HL-60 (cell line): Measurements from ENCODE around the gene TMEM143.

Source experiments
- DNase-seq, 2 experiments: peaks; one replicate each; pipeline ENCODE4 v3.0.0-alpha.2; 2010 to 2020; ENCODE audit warnings: low read depth in 1 of 2, low spot score in 1 of 2
- H3K27ac ChIP-seq: fragments of 250-450 bp; sonication (Bioruptor Pico); replicated peaks from 2 replicates; pipeline ENCODE4 v1.5.1; 2020; ENCODE audit warnings: mild to moderate bottlenecking, moderate library complexity
- H3K27me3 ChIP-seq: fragments of 250-450 bp; sonication (Bioruptor Pico); 2 replicates; pipeline ENCODE4 v1.5.1; 2021; ENCODE audit warnings: mild to moderate bottlenecking, moderate library complexity; ENCODE audit not compliant: insufficient read depth, poor library complexity, severe bottlenecking
- H3K4me3 ChIP-seq: replicated peaks from 2 replicates; pipeline ENCODE4 v1.5.1; 2011; ENCODE audit warnings: mild to moderate bottlenecking, control low read depth, low read length; ENCODE audit not compliant: insufficient read depth
- GABPA ChIP-seq: IDR thresholded peaks from 2 replicates; pipeline ENCODE4 v1.6.1; 2012; ENCODE audit warnings: low read depth
- POLR2AphosphoS5 ChIP-seq: IDR thresholded peaks from 2 replicates; pipeline ENCODE4 v1.6.1; 2012; ENCODE audit warnings: low read depth
- SPI1 ChIP-seq: IDR thresholded peaks from 2 replicates; pipeline ENCODE4 v1.6.1; 2012; ENCODE audit warnings: low read depth, mild to moderate bottlenecking, borderline replicate concordance
- TF ChIP-seq, protein P1 (sequence below): IDR thresholded peaks from 2 replicates; pipeline ENCODE4 v1.6.1; 2012; ENCODE audit warnings: low read depth; ENCODE audit not compliant: insufficient replicate concordance
- TF ChIP-seq, protein P2 (sequence below): IDR thresholded peaks from one replicate; pipeline ENCODE4 v1.5.1; 2011; ENCODE audit warnings: low read length, control low read depth, inconsistent platforms; ENCODE audit not compliant: insufficient read depth

TMEM143 gene

DNA sequence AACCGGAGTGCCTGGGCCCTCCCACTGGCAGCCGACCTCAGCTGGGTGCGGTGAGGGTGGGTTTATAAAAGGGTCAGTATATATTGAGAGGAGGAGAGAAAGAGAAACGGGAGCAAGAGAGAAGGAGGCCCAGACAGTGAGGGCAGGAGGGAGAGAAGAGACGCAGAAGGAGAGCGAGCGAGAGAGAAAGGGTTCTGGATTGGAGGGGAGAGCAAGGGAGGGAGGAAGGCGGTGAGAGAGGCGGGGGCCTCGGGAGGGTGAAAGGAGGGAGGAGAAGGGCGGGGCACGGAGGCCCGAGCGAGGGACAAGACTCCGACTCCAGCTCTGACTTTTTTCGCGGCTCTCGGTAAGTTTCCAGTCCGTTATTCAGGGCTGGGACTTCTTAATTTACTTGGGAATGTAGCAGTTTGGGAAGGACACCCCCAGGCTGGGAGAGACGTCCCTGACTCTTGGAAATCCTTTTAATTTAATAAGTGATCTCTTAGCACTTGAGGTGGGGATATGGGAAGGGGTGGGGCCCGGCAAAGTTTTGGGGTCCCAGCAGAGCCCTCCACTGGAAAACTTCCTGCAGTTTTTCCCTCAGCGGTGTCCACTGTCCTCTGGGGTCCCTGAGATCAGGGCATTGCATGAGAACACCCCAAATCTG is 38.4 kb downstream of the TMEM143 start, which contains the start of gene EMP3:
Gene EMP3 (plus strand): TSS at position 288 of the 646 bp plus-strand sequence. CDS start 1,293 bp downstream, outside the sequence.
- Histone ChIP-seq H3K27me3 (no peaks in the 10 kb centered on the region), H3K27ac (peak within 1 kb of the TSS; percentile 82), H3K4me3 (peak within 1 kb of the TSS; percentile 53)
- peak; percentile 73 to 88 for DNase-seq
- TF ChIP-seq GABPA (no peak), POLR2AphosphoS5 (peak; percentile 74; the same call in 1 of the 2 replicates), SPI1 (peak; percentile 91)
- TF ChIP-seq, protein P1, sequence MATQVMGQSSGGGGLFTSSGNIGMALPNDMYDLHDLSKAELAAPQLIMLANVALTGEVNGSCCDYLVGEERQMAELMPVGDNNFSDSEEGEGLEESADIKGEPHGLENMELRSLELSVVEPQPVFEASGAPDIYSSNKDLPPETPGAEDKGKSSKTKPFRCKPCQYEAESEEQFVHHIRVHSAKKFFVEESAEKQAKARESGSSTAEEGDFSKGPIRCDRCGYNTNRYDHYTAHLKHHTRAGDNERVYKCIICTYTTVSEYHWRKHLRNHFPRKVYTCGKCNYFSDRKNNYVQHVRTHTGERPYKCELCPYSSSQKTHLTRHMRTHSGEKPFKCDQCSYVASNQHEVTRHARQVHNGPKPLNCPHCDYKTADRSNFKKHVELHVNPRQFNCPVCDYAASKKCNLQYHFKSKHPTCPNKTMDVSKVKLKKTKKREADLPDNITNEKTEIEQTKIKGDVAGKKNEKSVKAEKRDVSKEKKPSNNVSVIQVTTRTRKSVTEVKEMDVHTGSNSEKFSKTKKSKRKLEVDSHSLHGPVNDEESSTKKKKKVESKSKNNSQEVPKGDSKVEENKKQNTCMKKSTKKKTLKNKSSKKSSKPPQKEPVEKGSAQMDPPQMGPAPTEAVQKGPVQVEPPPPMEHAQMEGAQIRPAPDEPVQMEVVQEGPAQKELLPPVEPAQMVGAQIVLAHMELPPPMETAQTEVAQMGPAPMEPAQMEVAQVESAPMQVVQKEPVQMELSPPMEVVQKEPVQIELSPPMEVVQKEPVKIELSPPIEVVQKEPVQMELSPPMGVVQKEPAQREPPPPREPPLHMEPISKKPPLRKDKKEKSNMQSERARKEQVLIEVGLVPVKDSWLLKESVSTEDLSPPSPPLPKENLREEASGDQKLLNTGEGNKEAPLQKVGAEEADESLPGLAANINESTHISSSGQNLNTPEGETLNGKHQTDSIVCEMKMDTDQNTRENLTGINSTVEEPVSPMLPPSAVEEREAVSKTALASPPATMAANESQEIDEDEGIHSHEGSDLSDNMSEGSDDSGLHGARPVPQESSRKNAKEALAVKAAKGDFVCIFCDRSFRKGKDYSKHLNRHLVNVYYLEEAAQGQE, result no peak

GRCh38 chr19:48321622-48322591 is 41.8 kb downstream of the TMEM143 start:
- Histone ChIP-seq H3K4me3 (peak overlapping the region; percentile 50), H3K27ac (peak overlapping the region; percentile 99), H3K27me3 (no peaks in the 10 kb centered on the region)
- TF ChIP-seq SPI1, result peak; percentile 89
- TF ChIP-seq POLR2AphosphoS5, result peak; percentile 94
- TF ChIP-seq, protein P1, result peak; percentile 19
- 0 out of 2 replicates have a peak, but pooled peaks have one; percentile 31 for TF ChIP-seq GABPA
- TF ChIP-seq, protein P2, sequence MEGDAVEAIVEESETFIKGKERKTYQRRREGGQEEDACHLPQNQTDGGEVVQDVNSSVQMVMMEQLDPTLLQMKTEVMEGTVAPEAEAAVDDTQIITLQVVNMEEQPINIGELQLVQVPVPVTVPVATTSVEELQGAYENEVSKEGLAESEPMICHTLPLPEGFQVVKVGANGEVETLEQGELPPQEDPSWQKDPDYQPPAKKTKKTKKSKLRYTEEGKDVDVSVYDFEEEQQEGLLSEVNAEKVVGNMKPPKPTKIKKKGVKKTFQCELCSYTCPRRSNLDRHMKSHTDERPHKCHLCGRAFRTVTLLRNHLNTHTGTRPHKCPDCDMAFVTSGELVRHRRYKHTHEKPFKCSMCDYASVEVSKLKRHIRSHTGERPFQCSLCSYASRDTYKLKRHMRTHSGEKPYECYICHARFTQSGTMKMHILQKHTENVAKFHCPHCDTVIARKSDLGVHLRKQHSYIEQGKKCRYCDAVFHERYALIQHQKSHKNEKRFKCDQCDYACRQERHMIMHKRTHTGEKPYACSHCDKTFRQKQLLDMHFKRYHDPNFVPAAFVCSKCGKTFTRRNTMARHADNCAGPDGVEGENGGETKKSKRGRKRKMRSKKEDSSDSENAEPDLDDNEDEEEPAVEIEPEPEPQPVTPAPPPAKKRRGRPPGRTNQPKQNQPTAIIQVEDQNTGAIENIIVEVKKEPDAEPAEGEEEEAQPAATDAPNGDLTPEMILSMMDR, result no peak
- peak; percentile 97 to 99 for DNase-seq

DNA sequence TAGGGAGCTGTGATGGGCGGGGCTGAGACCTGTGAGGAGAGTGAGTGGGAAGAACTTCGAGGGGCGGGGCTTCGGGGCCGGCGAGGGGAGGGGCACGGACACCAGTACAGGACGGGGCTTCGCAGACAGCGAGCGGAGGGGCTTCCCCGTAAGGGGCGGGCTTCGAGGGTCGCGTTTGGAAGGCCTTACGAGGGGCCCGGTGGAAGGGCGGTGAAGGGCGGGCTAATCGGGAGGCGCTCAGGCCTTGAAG is 42.4 kb downstream of the TMEM143 start:
- H3K4me3 ChIP-seq, result peak overlapping the region; percentile 50
- peak; percentile 95 to 99 for DNase-seq
- TF ChIP-seq, protein P1, result no peak
- TF ChIP-seq SPI1 (no peak), GABPA (no peak), POLR2AphosphoS5 (no peak)
- TF ChIP-seq, protein P2, result no peak
- H3K27me3 ChIP-seq, result no peaks in the 10 kb centered on the region
- H3K27ac ChIP-seq, result peak overlapping the region; percentile 99
